Renal cortical epithelial cell (primary cell): ENCODE measurements around the gene HTR1E. TPM values are rescaled to one million over a fixed set of nuclear protein-coding genes. Genes with fewer than 3 reads are reported as not detected.
"Not testable (repeated sequence)": the region's sequence is repeated elsewhere in the genome, so short reads cannot be mapped to it uniquely, and the experiment has no call there.

Experiments used
- DNase-seq: peaks from one replicate; pipeline ENCODE4 v3.0.0-alpha.2; 2011; ENCODE audit warnings: low read depth
- total RNA-seq: library from RNA; depleted of rRNA; stranded (reverse); fragments of >200 nt; gene quantifications from 2 replicates; pipeline ENCODE4 v1.2.3, GENCODE V29; 2014

Gene HTR1E
- total RNA-seq, 1 donor from 2014 or later: 0.15 TPM

- DNase-seq: no peak
Observed at GRCh38 chr6:86978251-86978650, 40.9 kb downstream of the HTR1E start.

DNA sequence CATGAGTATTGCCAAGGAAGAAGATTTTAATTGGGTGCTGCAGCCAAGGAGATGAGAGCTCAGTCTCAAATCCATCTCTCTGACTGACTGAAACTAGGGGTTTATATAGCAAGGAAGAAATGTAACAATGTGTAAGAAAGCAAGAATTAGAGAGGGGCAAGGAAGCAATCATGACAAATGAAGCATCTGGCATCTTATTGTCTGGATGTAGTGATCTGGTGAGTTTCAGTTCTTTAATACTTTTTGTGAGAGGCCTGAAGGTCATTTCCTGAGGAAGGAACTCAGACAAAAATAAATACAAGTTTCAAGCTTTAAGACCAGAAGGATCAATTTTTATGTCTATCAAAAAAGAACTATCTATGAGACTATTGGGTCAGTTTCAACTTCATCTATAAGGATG lies 64.2 kb downstream of the HTR1E start:
- DNase-seq: no peak

GRCh38 chr6:87002391-87002790 lies 65.1 kb downstream of the HTR1E start:
- not testable (repeated sequence) for DNase-seq

GRCh38 chr6:87006541-87006940 lies 69.2 kb downstream of the HTR1E start:
- DNase-seq: not testable (repeated sequence)

GRCh38 chr6:87009581-87009980 lies 72.3 kb downstream of the HTR1E start:
- DNase-seq: not testable (repeated sequence)

- no peak for DNase-seq
Observed at GRCh38 chr6:87012035-87012434, 74.7 kb downstream of the HTR1E start.

DNA sequence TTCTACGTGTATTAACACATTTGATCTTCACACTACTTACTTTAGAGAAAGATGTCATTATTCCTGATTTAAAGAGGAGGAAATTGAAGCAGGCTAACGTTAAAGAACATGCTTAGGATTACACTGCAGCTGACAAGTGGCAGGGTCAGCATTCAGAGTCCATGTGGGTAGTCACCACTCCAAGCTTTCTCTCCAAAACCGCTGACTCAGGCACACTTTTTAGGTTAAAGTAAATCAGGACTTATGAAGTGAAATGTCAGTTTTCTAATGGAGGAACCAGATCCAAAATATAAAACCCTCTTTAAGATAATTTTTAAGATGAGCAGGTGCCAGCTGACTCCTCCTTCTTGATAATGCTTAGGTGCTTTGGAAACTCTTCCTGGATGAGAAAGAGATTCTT lies 75.4 kb downstream of the HTR1E start:
- DNase-seq: no peak

- no peak for DNase-seq
Observed at GRCh38 chr6:87016772-87017171, 79.4 kb downstream of the HTR1E start.

- no peak for DNase-seq
Observed at GRCh38 chr6:87027021-87027420, 89.7 kb downstream of the HTR1E start.

GRCh38 chr6:87029711-87030314 lies 92.5 kb downstream of the HTR1E start:
- DNase-seq: peak; percentile 63

DNA sequence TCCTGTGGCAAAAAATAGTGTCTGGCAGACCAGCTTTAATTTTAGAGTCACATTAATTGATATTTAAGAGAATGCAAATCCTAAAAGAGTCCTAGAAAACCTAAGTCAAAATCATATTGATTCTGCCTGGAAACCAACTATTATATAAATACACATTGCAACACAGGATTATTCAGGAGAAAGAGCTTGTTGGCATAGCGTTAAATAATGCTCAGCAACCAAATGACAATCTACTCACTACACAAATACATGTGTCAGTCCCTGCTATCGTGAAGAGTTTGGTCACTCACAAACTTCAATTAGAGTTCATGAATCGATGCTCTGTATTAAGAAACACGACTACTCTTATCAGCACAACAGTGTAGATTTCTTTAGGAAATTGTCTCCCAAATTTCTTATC lies 103.4 kb downstream of the HTR1E start:
- no peak for DNase-seq

DNA sequence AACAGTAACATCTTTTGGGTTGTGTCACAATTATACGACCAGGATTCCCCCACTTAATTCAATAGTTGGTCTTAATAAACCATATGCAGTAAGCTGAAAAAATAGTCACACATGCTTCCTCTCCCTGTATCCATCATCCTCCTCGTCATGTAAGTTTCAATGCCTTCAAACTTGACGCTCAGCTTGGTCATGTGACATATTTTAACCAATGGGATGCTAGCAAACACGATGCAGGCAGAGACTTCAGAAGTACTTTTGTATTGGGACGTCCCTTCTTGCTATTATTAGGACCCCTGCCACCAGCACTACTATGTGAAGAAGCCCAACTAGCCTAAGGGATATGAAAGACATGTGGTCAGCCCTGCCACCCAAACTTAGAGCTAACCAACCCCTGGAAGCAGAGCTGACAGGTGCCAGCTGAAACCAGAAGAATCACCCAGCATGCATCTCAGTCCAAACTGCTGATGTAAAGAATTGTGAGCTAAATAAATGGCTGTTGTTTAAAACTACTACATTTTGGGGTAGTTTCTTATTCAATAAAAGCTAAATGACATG lies 108.3 kb downstream of the HTR1E start:
- no peak for DNase-seq

DNA sequence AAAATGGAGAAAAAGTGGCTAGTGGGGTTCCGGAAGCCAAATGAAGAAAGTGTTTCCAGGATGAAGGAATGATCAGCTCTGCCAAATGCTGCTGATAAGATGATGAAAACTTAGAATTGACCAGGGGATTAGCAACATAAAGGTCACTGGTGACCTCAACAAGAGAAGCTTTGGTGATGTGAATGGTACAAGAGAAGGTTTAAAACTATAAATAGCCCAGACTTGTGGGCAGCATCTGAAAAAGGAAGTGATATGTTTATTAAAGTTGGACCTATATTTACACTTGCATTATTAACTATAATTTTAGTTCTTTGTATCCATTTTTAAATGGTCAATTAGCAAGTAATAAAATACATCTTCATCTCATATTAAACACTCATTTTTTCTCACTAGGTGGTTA lies 112.5 kb downstream of the HTR1E start:
- DNase-seq: no peak

GRCh38 chr6:87053312-87053711 lies 116.0 kb downstream of the HTR1E start:
- DNase-seq: no peak

DNA sequence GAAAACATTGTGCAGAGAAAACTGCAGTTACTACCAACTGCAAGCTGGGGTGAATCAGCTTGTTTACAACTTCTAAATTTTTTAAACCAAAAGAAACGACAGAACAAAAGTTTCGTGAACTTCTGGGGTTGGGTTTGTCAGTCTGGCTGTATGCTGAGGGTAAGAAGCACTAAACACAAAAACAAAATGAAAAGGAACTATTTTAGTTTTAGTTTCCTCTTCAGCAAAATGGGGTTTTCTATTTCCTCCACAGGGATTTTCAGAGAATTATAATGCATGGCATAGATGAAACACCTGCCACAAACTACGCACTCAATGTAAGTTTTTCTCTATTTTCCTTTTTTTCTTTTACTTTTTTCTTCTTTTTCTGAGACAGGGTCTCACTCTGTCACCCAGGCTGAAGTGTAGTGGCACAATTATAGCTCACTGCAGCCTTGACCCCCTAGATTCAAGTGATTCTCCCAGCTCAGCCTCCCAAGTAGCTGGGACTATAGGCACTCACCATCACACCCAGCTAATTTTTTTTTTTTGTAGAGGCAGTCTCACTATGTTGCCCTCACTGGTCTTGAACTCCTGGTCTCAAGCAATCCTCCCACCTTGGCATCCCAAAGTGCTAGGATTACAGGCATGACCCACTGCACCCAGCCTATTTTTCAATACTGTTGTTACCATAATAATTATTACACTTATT lies 117.0 kb downstream of the HTR1E start:
- no peak for DNase-seq

DNA sequence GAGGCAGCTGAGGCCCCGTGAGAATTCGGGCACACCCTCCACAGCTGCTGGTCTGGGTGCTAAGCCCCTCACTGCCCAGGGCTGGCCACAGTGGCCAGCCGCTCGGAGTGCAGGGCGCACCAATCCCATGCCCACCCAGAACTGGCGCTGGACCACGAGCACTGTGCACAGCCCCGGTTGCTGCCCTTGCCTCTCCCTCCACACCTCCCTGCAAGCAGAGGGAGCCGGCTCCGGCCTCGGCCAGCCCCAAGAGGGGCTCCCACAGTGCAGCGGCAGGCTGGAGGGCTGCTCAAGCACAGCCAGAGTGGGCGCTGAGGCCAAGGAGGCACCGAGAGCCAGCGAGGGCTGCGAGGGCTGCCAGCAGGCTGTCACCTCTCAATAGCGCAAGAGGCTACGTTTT lies 122.6 kb downstream of the HTR1E start:
- no peak for DNase-seq

GRCh38 chr6:87065117-87065516 lies 127.8 kb downstream of the HTR1E start:
- no peak for DNase-seq

Other genes starting within 250 kb of the HTR1E start
- gene CGA, start 157.6 kb downstream of the HTR1E start, total RNA-seq: not detected in 2 replicates
- 40.6 and 56.3 TPM in 2 replicates for gene ZNF292, start 218.0 kb downstream of the HTR1E start, total RNA-seq